Left lung (tissue), 14 donors: ENCODE measurements around the gene SSU72. TPM values are rescaled to one million over a fixed set of nuclear protein-coding genes. Genes with fewer than 3 reads are reported as not detected.

Experiments used
- ATAC-seq: fragments of 200-7000 bp; cut with Tn5 transposase; one replicate; pipeline ENCODE4 v1.9.1; 2020; ENCODE audit warnings: moderate library complexity
- DNase-seq, 4 donors: peaks; one replicate each; pipeline ENCODE4 v3.0.0-alpha.2; 2013 to 2020
- H3K27ac ChIP-seq, 2 donors: fragments of 200-600 bp; sonication (generic) in 1 of 2; one replicate each; pipeline versions ENCODE4 v1.5.0 to v1.8.0; 2020 to 2021
- H3K27me3 ChIP-seq, 2 donors: fragments of 200-600 bp; sonication (generic) in 1 of 2; one replicate each; pipeline versions ENCODE4 v1.5.0 to v1.8.0; 2020 to 2021
- H3K36me3 ChIP-seq, 2 donors: fragments of 200-600 bp; sonication (generic) in 1 of 2; one replicate each; pipeline versions ENCODE4 v1.5.0 to v1.8.0; 2020 to 2021
- H3K4me1 ChIP-seq, 2 donors: fragments of 200-600 bp; one replicate each; pipeline ENCODE4 v1.8.0; 2021
- H3K4me3 ChIP-seq, 2 donors: fragments of 200-600 bp; sonication (generic) in 1 of 2; one replicate each; pipeline versions ENCODE4 v1.5.0 to v1.8.0; 2020 to 2021; ENCODE audit warnings: mild to moderate bottlenecking in 1 of 2
- H3K9me3 ChIP-seq, 2 donors: fragments of 200-600 bp; sonication (generic) in 1 of 2; one replicate each; pipeline versions ENCODE4 v1.5.0 to v1.8.0; 2020 to 2021
- intact Hi-C, 2 donors: fragments of 100-400 bp; cut with DNase I; formaldehyde crosslinking; loops; one replicate each; pipeline versions ENCODE4 v1.11.2 to v1.14.2; 2022
- long read RNA-seq, 12 donors: library from polyadenylated mRNA in 2 of 12; unstranded in 2 of 12; transcript quantifications; one replicate each; pipeline ENCODE4 v2.0.0 and lab custom pipeline, GENCODE V29; 2019 to 2026
- polyA plus RNA-seq, 6 donors: library from polyadenylated mRNA; unstranded; fragments of 120-200 nt; gene quantifications; one replicate each; pipeline ENCODE4 v1.2.1, GENCODE V29; 2013; ENCODE audit not compliant: insufficient read length in 6 of 6
- total RNA-seq, 2 donors: library from RNA; stranded (reverse); fragmentation: NEBNext Ultra II Directional; extraction: Animal tissue kit (Norgen Biotek cat#: 25700); gene quantifications; one replicate each; pipeline ENCODE4 v1.2.1, GENCODE V29; 2021
- TF ChIP-seq, protein P1 (sequence below), 2 donors: fragments of 200-600 bp; sonication (generic) in 1 of 2; IDR thresholded peaks; one replicate each; pipeline versions ENCODE4 v1.5.0 to v1.8.0; 2021; ENCODE audit warnings: antibody characterized with exemption in 2 of 2
- donor health status: DM: no; HTN: yes; CAD: no.
- donor health status: DM: no; HTN: no; CAD: no.

SSU72 gene
- total RNA-seq = 100 to 1,000 TPM; 120 to 141 TPM
- 10 to 100 TPM; 65.2 to 87.9 (median 69.2) TPM for polyA plus RNA-seq
- long read RNA-seq, donor 1, full-length matches to known transcripts = 65 of 65 reads
- long read RNA-seq, donor 1, partial matches to known transcripts = 0 of 65 reads
- long read RNA-seq, donor 1, other reads (novel, unspliced or antisense) = 0 of 65 reads
- long read RNA-seq, donor 2, full-length matches to known transcripts = 68 of 68 reads
- long read RNA-seq, donor 2, partial matches to known transcripts = 0 of 68 reads
- long read RNA-seq, donor 2, other reads (novel, unspliced or antisense) = 0 of 68 reads
- long read RNA-seq, donor 3, full-length matches to known transcripts = 37 of 37 reads
- long read RNA-seq, donor 3, partial matches to known transcripts = 0 of 37 reads
- long read RNA-seq, donor 3, other reads (novel, unspliced or antisense) = 0 of 37 reads
- long read RNA-seq, donor 4, full-length matches to known transcripts = 125 of 132 reads
- long read RNA-seq, donor 4, partial matches to known transcripts = 2 of 132 reads
- long read RNA-seq, donor 4, other reads (novel, unspliced or antisense) = 5 of 132 reads
- long read RNA-seq, donor 5, full-length matches to known transcripts = 54 of 54 reads
- long read RNA-seq, donor 5, partial matches to known transcripts = 0 of 54 reads
- long read RNA-seq, donor 5, other reads (novel, unspliced or antisense) = 0 of 54 reads
- long read RNA-seq, donor 6, full-length matches to known transcripts = 53 of 53 reads
- long read RNA-seq, donor 6, partial matches to known transcripts = 0 of 53 reads
- long read RNA-seq, donor 6, other reads (novel, unspliced or antisense) = 0 of 53 reads
- long read RNA-seq, donor 7, full-length matches to known transcripts = 24 of 29 reads
- long read RNA-seq, donor 7, partial matches to known transcripts = 5 of 29 reads
- long read RNA-seq, donor 7, other reads (novel, unspliced or antisense) = 0 of 29 reads
- long read RNA-seq, donor 8, full-length matches to known transcripts = 50 of 212 reads
- long read RNA-seq, donor 8, partial matches to known transcripts = 127 of 212 reads
- long read RNA-seq, donor 8, other reads (novel, unspliced or antisense) = 35 of 212 reads
- long read RNA-seq, donor 9 = 0 reads
- long read RNA-seq, donor 10, full-length matches to known transcripts = 289 of 303 reads
- long read RNA-seq, donor 10, partial matches to known transcripts = 2 of 303 reads
- long read RNA-seq, donor 10, other reads (novel, unspliced or antisense) = 12 of 303 reads
- long read RNA-seq, donor 11, full-length matches to known transcripts = 72 of 72 reads
- long read RNA-seq, donor 11, partial matches to known transcripts = 0 of 72 reads
- long read RNA-seq, donor 11, other reads (novel, unspliced or antisense) = 0 of 72 reads
- long read RNA-seq, donor 12, full-length matches to known transcripts = 40 of 40 reads
- long read RNA-seq, donor 12, partial matches to known transcripts = 0 of 40 reads
- long read RNA-seq, donor 12, other reads (novel, unspliced or antisense) = 0 of 40 reads

DNA sequence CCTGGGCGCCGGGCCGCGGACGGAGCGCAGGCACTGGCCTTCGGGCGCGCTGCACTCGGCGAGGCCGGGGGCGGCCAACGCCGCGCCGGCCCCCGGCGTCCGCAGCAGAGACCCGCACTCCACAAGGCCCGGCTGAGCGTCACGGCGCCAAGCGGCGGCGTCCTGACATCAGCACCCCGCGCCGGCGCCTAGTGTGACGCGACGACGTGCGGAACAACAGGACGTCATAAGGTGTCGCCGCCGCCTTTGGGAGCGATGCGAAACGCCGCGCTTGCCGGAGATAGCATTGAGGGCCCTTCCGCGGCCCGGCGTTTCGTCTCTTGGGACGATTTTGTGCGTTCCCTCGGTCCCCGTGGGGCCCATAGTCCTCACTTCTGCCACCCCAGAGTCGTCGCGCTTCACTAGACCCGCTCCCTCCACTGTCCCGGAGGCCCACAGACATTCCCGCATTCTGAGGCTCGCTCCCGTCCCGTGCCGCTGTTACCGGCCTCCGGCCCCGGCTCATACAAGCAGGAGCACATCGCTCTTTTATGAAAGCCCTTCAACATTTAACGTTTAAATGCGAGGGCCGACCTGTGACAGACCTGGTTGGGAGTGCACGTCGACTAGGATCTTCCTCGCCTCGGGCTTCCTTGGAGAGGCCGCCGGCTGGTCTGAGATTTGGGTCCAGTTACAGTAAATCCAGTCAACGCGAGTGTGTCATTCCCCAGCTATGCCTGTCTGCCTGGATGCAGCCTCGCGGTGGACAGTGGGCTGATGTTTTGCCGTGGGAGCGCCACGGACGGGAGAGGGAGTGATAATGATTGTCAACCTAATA is at the start of gene SSU72:
SSU72 (minus strand) TSS at position 143 of the 817 bp plus-strand sequence. CDS start 306 bp downstream, outside the sequence.
- TF ChIP-seq, protein P1, sequence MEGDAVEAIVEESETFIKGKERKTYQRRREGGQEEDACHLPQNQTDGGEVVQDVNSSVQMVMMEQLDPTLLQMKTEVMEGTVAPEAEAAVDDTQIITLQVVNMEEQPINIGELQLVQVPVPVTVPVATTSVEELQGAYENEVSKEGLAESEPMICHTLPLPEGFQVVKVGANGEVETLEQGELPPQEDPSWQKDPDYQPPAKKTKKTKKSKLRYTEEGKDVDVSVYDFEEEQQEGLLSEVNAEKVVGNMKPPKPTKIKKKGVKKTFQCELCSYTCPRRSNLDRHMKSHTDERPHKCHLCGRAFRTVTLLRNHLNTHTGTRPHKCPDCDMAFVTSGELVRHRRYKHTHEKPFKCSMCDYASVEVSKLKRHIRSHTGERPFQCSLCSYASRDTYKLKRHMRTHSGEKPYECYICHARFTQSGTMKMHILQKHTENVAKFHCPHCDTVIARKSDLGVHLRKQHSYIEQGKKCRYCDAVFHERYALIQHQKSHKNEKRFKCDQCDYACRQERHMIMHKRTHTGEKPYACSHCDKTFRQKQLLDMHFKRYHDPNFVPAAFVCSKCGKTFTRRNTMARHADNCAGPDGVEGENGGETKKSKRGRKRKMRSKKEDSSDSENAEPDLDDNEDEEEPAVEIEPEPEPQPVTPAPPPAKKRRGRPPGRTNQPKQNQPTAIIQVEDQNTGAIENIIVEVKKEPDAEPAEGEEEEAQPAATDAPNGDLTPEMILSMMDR (IDR thresholded peaks at IDR 0.05) = no peak
- ATAC-seq = peak; percentile 91
- Histone ChIP-seq H3K27me3 (peaks cover 0 to 14% of the 10 kb centered on the region in 2 donors), H3K4me1 (peaks cover 2 to 51% of the 10 kb centered on the region in 2 donors), H3K4me3 (peak within 1 kb of the TSS; percentile 98), H3K36me3 (peaks cover 0 to 24% of the 10 kb centered on the region in 2 donors), H3K9me3 (no peaks in the 10 kb centered on the region), H3K27ac (peak within 1 kb of the TSS; percentile 96 to 98)
- peak; percentile 92 to 95 (median 95) for DNase-seq
- intact Hi-C loops = no loop called here

- peaks cover 0 to 6% of the 10 kb centered on the region in 2 donors for H3K27me3 ChIP-seq
- DNase-seq (peak in 2 of 4 donors; percentile 31 to 73), ATAC-seq (no peak)
- TF ChIP-seq, protein P1 (IDR thresholded peaks at IDR 0.05) = no peak
- H3K36me3 ChIP-seq = peaks cover 0 to 19% of the 10 kb centered on the region in 2 donors
- intact Hi-C loops = no loop called here
- H3K9me3 ChIP-seq = no peaks in the 10 kb centered on the region
- H3K27ac ChIP-seq = no peak overlapping the region
- H3K4me1 ChIP-seq = peaks cover 0 to 2% of the 10 kb centered on the region in 2 donors
- no peak overlapping the region for H3K4me3 ChIP-seq
Observed at GRCh38 chr1:1623631-1624442, 49.2 kb upstream of the SSU72 start.

GRCh38 chr1:1623181-1623630 is 48.5 kb upstream of the SSU72 start:
- TF ChIP-seq, protein P1 (IDR thresholded peaks at IDR 0.05) = no peak
- H3K9me3 ChIP-seq = no peaks in the 10 kb centered on the region
- H3K36me3 ChIP-seq = peaks cover 0 to 14% of the 10 kb centered on the region in 2 donors
- intact Hi-C loops = no loop called here
- no peak overlapping the region for H3K4me3 ChIP-seq
- H3K27ac ChIP-seq = no peak overlapping the region
- ATAC-seq (no peak), DNase-seq (peak in 1 of 4 donors; percentile 73)
- no peaks in the 10 kb centered on the region for H3K4me1 ChIP-seq
- H3K27me3 ChIP-seq = no peaks in the 10 kb centered on the region
